Fibroblast of pulmonary artery (primary cell): ENCODE measurements around the gene RABGEF1.
"Not testable (repeated sequence)": the region's sequence is repeated elsewhere in the genome, so short reads cannot be mapped to it uniquely, and the experiment has no call there.

Experiments used
- DNase-seq: peaks from one replicate; pipeline ENCODE4 v3.0.0-alpha.2; 2010; ENCODE audit warnings: low read depth
- H3K4me3 ChIP-seq: replicated peaks from 2 replicates; pipeline ENCODE4 v1.5.1; 2011; ENCODE audit warnings: low read depth, mild to moderate bottlenecking, control low read depth, low read length, moderate library complexity
- CTCF ChIP-seq: IDR thresholded peaks from 2 replicates; pipeline ENCODE4 v1.5.1; 2011; ENCODE audit warnings: mild to moderate bottlenecking, control low read depth, low read length, inconsistent platforms; ENCODE audit errors: missing control alignments

Gene RABGEF1

GRCh38 chr7:66779669-66780409 is 39.3 kb downstream of the RABGEF1 start:
- H3K4me3 ChIP-seq = no peak overlapping the region
- peak; percentile 82 for DNase-seq
- TF ChIP-seq CTCF = no peak

GRCh38 chr7:66781408-66782090 is 41.0 kb downstream of the RABGEF1 start:
- no peak overlapping the region for H3K4me3 ChIP-seq
- TF ChIP-seq CTCF = no peak
- no peak for DNase-seq

- H3K4me3 ChIP-seq, DNase-seq: not testable (repeated sequence)
Measured at GRCh38 chr7:66782875-66783274, 42.3 kb downstream of the RABGEF1 start.

GRCh38 chr7:66783887-66784595 is 43.5 kb downstream of the RABGEF1 start:
- not testable (repeated sequence) for DNase-seq, H3K4me3 ChIP-seq

- TF ChIP-seq CTCF = no peak
- no peak overlapping the region for H3K4me3 ChIP-seq
- peak; percentile 51 for DNase-seq
Measured at GRCh38 chr7:66790196-66790595, 49.7 kb downstream of the RABGEF1 start.

- H3K4me3 ChIP-seq = no peak overlapping the region
- TF ChIP-seq CTCF = no peak
- DNase-seq = no peak
Measured at GRCh38 chr7:66790725-66791124, 50.2 kb downstream of the RABGEF1 start.

GRCh38 chr7:66800591-66800990 is 60.1 kb downstream of the RABGEF1 start:
- no peak for TF ChIP-seq CTCF
- no peak for DNase-seq
- H3K4me3 ChIP-seq = no peak overlapping the region
